CMK (cell line): ENCODE data around the gene CDX1.

Experiments used
- DNase-seq: peaks from one replicate; pipeline ENCODE4 v3.0.0-alpha.2; 2010; ENCODE audit warnings: low read depth

Gene CDX1

DNA sequence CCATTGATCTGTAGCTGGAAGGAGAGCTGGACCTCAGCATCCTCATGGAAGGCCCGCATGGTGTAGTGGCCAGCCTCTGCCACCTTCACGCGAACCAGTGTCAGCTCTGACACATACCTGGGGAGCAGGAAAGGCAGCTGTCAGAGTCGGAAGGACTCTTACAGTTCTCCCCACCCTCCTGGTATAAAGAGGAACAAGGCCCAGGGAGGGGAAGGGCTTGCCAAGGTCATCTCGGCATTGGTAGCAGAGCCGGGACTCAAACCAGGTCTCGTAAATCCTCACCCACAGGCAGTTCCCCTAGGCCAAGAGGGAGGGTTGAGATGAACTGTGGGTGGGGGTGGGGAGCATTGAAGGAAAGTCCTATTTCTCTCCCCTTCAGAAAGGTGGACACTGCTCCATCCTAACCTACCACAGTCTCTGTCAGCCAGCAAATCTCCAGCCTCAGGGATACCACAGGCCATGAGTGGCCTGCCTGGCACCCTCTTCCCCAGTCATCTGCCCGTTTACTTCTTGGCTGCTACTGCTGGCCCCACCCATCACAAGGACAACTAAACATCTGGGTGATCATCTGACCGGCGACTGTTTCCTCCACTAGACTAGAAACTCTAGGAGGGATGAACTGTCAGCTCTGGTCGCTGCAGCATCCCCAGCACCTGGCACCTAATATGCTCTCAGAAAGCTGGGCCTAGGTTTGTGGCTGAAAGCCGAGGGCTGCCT lies 34.4 kb upstream of the CDX1 start:
- no peak for DNase-seq

DNA sequence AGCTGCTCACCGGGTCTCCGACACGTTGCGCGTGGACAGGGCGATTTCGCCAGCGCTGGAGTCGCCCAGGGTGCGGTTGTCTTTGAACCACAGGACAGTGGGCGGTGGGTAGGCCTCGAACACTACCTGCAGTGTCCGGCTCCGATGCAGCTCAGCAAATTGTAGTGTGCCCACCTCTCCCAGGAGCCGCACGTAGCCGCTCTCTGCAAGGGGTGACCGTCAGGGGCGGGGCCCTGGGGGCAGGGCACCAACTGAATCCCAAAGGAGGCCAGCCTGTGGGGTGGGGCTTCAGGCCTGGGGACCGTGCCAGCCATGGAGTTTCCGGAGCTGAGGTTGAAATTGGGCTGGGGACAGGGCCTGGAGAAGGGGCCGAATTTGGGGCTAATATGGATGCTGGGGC lies 33.8 kb upstream of the CDX1 start:
- DNase-seq = no peak

DNA sequence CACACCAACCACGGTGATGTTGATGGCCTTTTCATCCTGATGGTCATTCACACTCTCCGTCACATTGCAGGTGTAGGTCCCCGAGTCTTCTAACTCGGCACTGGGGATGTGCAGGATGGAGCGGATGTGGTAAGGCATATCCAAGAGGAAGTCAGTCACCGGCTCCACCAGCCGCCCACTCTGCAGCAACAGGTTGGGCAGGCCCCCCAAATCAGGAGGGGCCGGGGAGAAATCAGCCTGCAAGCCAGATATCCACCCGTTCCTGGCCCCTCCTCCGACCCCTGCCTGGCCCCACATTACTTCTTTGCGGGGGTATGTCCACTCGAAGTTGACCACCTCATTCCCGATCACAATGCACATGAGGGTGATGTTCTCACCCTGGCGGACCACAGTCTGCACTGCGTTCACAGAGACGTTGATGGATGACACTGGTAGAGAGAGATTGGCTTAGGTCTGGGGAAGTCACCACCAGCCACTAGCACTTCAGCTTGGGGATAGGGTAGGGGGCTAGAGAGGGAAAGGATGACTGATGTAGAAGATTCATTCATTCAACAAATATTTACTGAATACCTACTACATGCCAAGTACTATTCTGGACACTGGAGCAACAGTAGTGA lies 32.9 kb upstream of the CDX1 start:
- DNase-seq = no peak

DNA sequence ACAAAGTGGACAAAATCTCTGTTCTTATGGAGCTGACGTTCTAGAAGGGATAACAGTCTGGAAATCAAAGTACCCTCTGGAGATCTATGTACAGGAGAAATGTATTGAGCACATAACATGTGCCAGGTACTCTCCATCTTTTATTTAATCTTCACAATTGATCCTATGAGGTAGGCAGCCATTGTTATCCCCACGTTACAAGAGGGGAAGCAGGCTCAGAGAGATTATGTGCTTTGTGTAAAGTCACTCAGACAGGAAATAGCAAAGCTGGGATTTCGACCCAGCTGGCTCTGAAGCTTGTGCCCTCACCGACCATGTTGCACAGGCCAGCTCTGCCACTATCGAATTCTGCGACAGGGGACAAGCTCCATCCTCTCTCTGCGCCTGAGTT lies 32.4 kb upstream of the CDX1 start:
- DNase-seq = no peak

DNA sequence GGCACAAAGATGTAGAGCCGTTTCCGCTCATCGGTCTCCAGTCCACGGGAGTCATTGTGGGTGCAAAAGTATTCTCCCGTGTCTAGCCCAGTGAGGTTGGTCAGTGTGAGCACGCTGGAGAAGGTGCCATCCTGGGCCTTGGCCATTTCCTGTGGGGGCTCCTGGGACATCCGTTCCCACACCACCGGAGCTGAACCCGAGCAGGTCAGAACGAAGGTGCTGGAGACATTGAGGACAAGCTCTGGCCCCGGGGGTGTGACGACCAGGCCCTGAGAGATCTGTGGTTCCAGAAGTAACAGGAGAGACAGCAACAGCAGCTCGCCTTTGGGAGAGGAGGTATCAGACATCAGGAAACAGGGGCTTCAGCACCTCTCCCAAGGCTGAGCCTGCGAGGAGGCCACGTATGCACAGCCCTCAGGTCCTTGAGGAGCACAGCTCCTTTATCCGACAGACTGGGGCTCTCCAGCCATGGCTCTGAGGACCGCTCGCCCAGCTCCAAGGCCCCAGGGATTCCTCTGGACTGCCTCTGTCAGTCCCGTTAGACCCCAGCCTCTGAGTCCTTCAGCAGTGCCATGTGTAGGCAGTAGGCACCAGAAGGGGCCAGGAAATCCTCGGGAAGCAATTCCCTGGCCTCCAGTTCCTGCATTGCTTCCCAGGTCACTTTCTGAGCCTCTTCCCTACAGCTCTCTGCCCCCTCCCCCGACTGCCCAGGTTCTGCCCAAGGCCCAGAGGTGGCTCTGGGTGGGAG lies 30.8 kb upstream of the CDX1 start:
- DNase-seq = no peak

DNA sequence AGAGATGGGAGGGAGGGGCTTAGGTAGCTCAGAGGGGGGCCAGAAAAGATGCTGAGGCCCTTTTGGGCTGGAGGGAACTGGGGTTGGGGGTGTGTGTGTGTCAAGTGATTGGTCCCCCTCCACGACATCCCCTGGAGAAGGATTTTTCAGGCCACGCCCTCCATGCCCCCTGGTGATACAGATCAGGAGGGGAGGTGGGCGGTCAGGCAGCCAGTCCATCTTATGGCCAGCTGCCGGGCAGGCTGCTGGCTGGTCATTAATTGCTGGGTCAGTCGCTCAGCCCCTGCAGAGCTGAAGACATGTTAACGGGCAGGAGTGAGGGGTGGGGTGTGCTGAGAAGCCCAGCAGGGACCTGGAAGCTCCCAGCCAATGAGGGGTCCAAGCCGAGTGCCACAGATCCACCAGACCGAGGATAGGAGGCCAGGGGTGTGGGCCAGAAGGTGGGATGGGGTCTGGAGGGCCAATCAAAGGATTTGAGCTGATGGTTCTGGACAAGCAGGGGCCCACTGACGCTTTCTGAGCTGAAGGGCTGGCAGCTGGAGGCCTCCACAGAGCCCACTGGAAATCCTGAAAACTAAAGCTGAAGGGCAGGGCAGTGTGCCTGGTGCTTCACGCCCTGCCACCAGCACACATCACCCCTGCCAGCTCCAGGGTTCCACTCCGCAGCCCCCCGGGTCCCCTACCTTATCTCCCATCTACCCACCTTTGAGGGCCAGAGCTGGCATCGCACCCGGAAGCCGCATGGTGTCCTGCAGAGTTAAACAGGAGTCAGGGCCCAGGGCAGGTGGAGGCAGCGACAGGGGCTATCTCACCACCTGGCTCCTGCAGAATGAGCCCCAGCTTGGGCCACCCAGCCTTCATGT lies 30.0 kb upstream of the CDX1 start:
- DNase-seq = no peak

DNA sequence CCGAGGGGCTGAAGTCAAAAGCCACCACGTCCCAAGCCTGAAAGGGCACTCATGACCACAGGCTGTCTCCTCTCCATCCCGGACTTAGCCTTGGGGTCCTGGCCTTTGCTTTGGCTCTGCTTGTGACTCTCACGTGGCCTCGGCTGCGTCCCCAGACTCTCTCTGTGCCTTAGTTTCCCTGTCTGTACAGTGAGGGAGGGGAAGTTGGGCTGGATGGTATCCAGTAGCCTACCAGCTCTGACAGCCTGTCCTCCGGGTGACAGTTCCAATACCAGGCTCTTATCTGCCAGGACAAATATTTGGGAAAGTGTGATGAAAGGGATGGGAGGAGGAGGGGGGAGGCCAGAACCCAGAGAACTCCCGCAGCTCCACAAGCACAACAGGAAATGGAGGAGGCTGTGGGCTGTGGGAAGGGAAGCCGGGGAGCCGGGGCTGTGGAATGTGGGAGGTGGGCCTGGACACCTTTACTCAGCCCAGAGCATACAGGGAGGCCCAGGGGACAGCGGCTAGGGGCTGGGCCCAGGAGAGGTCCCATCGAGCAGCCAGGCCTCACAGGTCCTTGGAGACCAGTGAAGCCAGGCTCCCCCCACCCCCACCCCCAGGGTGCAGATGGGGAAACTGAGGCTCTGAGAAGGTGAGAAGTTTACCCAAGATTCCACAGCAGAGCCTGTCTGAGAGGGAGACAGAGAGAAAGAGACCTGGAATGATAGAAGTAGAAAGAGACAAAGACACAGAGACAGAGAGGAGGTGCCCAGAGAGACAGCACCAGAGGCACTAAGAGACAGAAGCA lies 29.2 kb upstream of the CDX1 start:
- no peak for DNase-seq

DNA sequence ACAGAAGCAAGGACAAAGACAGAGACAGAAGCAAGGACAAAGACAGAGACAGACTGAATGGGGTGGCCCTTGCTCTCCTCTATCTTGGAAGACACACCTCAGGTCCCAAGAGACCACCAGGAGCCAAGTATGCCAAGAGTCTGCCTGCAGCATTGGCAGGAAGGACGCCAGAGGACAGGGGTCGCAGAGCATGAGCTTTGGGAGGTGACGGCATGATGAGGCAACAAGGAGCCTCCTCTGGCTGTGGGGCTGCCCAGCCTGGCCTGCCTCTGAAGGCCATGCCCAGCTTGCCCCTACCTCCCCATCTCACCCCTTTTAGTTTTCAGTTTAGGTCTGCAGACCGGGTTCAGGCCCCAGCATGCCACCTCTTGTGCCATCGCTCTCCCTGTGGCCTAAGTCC lies 28.6 kb upstream of the CDX1 start:
- DNase-seq = no peak

DNA sequence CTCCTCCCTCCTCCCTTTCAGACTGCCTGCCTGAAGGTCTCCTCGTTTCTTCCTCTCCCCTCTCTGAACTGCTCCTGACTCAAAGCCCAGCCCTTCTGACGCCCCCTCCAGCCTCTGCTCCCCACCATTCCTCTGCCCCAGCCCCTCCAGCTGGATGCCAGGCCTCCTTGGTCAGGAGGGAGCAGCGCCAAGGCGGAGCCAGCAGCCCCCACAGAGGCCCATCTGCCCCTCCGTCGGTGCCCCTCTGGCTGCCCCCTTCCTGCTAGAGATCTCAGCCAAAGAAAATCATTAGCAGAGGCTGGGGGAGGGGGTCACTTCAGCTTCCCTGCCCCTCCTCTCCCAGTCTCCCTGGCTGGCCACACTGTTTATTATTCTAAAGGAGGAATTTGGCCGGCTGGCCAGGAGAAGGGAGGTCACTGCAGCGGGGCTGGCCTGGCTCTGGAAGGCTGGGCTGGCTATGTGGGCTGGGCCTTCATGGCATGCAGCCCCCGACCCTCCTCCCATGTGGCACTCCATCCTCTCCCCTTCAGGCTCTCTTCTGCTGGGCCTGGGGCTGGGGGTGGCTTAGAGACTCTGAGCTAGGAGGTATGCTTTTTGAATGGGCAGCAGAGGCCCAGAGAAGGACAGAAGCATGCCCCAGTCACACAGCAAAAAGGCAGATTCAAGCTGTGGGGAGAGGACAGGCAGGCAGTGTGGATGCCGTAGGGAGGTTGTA lies 27.9 kb upstream of the CDX1 start:
- no peak for DNase-seq

DNA sequence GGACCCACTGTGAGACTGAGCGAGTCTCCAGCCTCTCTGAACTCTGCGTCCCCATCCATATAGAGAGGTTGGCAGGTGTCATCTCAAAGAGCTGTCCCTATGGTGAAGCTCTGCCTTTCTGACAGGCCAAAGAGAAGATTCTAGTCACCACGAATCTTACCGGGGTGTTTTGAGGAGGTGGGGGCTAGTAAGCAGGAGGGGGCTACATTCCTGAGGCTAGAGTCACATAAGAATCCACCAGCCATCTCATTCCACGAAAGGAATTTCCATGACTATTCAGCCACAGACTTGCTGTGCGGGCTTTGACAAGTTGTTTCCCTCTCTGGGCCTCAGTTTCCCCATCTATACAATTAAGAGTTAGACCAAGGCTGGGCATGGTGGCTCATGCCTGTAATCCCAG lies 27.2 kb upstream of the CDX1 start:
- no peak for DNase-seq

DNA sequence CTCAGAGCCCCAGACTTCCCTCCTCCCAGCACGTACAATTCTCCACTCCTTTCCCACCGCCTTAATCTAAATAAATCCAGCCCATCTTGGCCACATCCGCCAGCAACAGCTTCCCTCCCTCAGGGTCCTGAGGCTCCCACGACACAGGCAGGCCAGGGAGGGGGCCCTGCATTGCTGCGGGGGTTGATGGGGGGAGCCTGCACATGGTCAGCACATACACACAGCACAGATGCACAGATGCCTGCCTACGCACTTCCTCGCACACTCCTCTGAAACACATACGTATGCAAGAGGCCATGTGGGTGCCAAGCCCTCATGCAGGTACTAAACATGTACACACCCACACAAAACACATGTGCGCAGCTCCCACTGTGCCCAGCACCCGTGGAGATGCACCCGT lies 25.7 kb upstream of the CDX1 start:
- no peak for DNase-seq

DNA sequence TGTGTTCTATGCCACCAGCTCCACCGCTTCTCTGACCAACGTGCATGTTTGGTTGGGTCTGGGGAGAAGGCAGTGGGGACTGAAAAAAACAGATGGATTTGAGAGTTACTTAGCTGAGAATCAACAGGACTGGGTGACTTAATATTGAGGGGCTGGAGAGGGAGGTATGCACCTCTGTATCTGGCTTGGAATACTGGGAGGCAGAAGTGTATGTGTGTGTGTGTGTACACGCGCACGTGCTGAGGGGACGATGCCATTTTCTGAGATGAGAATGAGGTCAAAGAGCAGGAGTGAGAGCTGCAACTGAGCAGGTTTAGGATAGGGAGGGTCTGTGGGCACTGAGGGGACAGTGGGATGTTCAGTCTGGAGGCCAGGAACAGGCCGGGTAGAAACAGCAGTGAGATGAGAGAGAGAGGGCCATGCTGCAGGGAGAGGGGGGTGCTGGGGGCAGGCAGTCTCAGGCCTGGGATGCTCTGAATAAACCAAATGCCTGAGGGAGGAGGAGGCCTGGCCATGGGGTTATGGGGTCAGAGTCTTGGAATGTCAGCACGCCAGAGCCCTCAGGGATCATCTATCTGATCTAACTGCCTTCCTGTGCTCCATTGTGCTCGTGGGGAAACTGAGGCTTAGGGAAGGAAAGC lies 24.9 kb upstream of the CDX1 start:
- DNase-seq = no peak

DNA sequence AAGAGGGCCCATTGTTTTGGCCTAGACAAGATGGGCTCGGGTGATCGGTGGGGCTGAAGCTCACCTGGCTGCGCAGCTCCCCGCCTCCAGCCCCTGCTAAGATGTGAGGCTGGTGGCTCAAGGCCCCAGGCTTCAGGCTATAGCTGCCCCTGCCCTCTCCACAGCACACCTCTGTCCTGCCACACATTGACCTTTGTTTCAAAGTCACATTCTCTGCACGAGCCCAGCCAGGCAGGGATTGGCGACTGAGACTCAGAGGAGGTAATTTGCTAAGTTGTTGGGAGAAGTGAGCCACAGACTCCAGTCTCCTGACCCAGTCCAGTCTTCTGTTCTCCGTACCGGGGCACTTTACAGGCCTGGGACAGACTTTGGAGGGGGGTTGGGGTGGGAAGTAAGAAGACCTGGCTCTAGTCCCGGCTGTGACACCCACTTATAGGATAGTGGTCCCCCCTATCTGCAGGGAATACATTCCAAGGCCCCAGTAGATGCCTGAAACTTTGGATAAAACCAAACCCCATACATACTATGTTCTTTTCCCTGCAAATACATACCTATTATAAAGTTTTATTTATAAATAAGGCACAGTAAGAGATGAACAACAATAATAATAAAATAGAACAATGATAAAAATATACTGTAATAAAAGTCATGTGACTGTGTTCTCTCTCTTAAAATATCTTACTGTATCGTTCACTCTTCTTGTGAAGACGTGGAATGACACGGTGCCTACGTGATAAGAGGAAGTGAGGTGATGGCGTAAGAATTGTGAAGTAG lies 24.2 kb upstream of the CDX1 start:
- no peak for DNase-seq

DNA sequence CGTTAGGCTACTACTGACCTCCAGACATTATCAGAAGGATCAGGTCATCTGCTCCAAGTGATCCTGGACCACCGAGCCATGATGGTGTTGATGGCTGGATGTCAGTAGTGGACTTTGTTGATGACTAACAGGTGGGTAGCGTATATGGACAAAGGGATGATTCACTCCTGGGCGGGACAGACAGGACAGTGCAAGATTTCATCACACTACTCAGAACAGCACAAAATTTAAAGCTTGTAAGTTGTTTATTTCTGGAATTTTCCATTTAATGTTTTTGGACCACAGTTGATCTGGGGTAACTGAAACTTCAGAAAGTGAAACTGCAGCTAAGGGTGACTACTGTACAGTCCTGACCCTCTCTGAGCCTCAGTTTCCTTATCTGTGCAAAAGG lies 23.6 kb upstream of the CDX1 start:
- DNase-seq = no peak

DNA sequence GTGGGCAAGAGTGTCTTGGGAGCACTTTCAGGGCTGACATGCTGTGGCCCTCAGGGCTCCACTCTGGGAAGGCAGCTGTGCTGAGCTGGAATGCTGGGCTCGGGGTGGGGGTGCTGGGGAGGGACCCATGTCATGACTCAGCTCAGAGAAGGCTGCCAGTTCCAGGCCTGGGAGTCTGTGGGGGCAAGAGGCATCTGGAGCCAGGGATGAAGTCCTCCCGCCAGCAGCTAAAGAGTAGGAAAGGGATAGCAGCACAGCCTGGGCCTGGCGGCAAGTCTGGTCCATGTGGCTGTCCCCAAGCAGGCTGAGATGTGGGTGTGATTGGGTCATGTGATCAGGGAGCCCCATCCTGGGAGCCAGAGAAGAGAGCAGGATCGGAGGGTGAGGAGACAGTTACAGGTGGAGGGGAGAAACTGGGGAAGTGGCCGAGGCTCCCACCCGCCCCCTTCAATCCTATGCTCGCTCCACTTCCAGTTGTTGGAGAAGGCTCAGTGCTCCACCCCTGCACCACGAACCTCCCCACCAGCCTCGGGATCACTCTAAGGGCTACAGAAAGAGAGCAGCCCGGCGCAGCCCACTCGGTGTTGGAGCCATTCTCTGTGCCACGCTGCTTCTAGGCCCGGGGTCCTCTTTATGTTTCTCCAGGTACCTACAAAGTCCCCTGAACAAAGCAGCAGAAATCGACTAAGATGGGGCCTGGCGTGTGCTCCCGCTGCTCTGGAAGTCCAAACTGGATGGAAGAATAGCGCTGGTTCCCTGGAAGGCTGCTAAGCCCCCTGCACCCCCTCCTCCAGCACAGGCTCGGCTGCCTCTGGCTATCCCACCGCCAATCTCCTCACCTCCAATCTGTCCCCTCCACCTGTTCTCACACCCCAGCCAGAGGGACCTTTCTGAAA lies 23.0 kb upstream of the CDX1 start:
- no peak for DNase-seq

DNA sequence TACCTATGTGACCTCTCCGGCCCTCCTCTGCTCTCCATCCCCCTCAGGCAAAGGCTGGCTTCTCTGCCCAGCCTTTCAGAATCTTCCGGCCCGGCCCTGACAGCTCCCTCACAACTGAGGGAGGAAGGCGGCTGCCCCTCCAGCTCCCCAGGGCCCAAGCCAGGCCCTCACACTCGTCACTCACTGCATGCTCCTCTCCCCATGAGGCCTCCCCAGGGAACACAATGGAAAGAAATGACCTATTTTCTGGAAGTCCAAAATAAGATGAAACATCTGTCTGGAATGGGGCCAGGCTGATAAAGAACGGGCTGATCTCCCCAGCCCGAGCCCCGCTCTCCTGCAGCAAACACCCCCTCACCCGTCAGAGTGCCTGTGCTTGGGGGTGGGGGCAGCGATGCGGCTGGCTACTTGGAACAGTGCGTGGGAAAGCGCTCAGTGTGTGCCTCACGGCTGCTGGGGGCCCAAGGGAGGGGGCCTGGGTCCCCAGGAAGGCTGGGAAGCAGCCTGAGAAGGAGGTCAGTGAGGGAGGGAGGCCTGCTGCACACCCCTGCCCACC lies 22.3 kb upstream of the CDX1 start:
- DNase-seq = no peak

DNA sequence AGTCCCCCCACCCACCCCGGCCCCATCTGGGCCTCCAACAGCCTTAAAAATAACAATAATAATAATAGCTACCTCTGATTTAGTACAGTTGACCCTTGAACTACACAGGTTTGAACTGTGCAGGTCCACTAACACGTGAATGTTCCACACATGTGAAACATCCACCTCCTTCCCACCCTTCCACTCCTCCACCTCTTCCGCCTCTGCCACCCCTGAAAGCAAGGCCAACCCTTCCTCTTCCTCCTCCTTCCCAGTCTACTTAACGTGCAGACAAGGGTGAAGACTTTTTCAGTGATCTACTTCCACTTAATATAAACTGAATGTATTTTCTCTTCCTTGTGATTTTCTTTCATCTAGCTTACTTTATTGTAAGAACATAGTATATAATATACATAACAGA lies 21.7 kb upstream of the CDX1 start:
- DNase-seq = no peak

DNA sequence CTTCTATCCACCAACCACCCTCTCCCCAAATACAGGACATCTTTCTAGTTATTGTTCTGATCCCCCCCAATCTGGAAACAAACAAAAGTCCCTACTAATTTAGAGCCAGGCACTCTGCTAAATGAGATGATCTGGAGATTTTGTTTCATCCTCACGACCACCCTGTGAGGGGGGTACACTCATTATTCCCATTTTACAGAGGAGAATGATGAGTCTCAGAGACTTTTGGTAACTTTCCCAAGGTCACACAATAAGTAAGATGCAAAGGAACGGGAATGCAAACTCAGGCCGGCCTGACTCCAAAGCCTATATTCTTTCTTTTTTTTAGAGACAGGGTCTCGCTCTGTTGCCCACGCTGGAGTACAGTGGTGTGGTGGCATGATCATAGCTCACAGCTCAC lies 20.3 kb upstream of the CDX1 start:
- no peak for DNase-seq
